ENCODE measurements around the gene BARHL2. TPM values are rescaled to one million over a fixed set of nuclear protein-coding genes. Genes with fewer than 3 reads are reported as not detected.

The BARHL2 gene
- total and polyA plus RNA-seq, 12 donors: 0.13 TPM; not detected in 11

- intact Hi-C loops (cut with DNase I): loop anchor here in 1 of 10 donors (10.0 kb wide), 1 partner anchor 307 kb away; the partner anchor contains the start of gene ZNF644
- Histone ChIP-seq H3K36me3 (no peaks in the 10 kb centered on the region), H3K27me3 (peaks cover 61 to 100% (median 99%) of the 10 kb centered on the region in 7 donors), H3K27ac (no peak overlapping the region), H3K4me3 (peak overlapping the region in 9 of 10 donors; percentile 10 to 43 (median 38)), H3K9me3 (peaks cover 0 to 6% (median 0%) of the 10 kb centered on the region in 11 donors), H3K4me1 (peaks cover 9 to 25% (median 13%) of the 10 kb centered on the region in 9 donors)
- 1 to 3% methylated on average over 84 to 94 of the region's 94 CpGs for WGBS, 2 donors
- ATAC-seq: peak in 6 of 8 donors; percentile 39 to 79 (median 50)
- no peak for DNase-seq
- TF ChIP-seq CTCF (IDR thresholded peaks at IDR 0.05): no peak
Observed at GRCh38 chr1:90717665-90718410, 736 bp upstream of the BARHL2 start.

- no peak for TF ChIP-seq CTCF (IDR thresholded peaks at IDR 0.05)
- Histone ChIP-seq H3K27ac (no peak overlapping the region), H3K4me1 (peaks cover 9 to 25% (median 13%) of the 10 kb centered on the region in 9 donors), H3K27me3 (peaks cover 61 to 100% (median 99%) of the 10 kb centered on the region in 7 donors), H3K9me3 (peaks cover 0 to 6% (median 0%) of the 10 kb centered on the region in 11 donors), H3K36me3 (no peaks in the 10 kb centered on the region), H3K4me3 (peak overlapping the region in 3 of 10 donors; percentile 12 to 38 (median 38))
- DNase-seq (no peak), ATAC-seq (no peak)
- 0 to 6% methylated on average over 25 to 37 of the region's 37 CpGs for WGBS, 2 donors
- intact Hi-C loops (cut with DNase I): loop anchor here in 1 of 10 donors (10.0 kb wide), 1 partner anchor 307 kb away; the partner anchor contains the start of gene ZNF644
Observed at GRCh38 chr1:90717356-90717664, 208 bp upstream of the BARHL2 start.

- Histone ChIP-seq H3K4me3 (no peak overlapping the region), H3K27me3 (peaks cover 62 to 100% (median 99%) of the 10 kb centered on the region in 7 donors), H3K36me3 (no peaks in the 10 kb centered on the region), H3K9me3 (peaks cover 0 to 4% (median 0%) of the 10 kb centered on the region in 11 donors), H3K4me1 (peaks cover 9 to 30% (median 15%) of the 10 kb centered on the region in 9 donors), H3K27ac (no peak overlapping the region)
- no peak for ATAC-seq
- WGBS, 2 donors: 4 to 5% methylated on average over 15 of the region's 15 CpGs
- intact Hi-C loops (cut with DNase I): loop anchor here in 1 of 10 donors (10.0 kb wide), 1 partner anchor 309 kb away; the partner anchor contains the start of gene ZNF644
- no peak for TF ChIP-seq CTCF (IDR thresholded peaks at IDR 0.05)
- DNase-seq: no peak
Observed at GRCh38 chr1:90716243-90716551, 905 bp downstream of the BARHL2 start.

- Histone ChIP-seq H3K9me3 (no peaks in the 10 kb centered on the region), H3K27me3 (peaks cover 70 to 100% (median 99%) of the 10 kb centered on the region in 7 donors), H3K4me3 (no peak overlapping the region), H3K27ac (no peak overlapping the region), H3K4me1 (peaks cover 9 to 37% (median 19%) of the 10 kb centered on the region in 9 donors), H3K36me3 (no peaks in the 10 kb centered on the region)
- ATAC-seq (no peak), DNase-seq (no peak)
- intact Hi-C loops (cut with DNase I): loop anchor here in 1 of 10 donors (10.0 kb wide), 1 partner anchor 309 kb away; the partner anchor contains the start of gene ZNF644
- TF ChIP-seq CTCF (IDR thresholded peaks at IDR 0.05): no peak
- 4 to 6% methylated on average over 5 of the region's 5 CpGs for WGBS, 2 donors
Observed at GRCh38 chr1:90715309-90715708, 1.8 kb downstream of the BARHL2 start.

Measured in heart right ventricle (tissue), 16 donors.